ENCODE measurements around the gene BIRC2. TPM values are rescaled to one million over a fixed set of nuclear protein-coding genes. Genes with fewer than 3 reads are reported as not detected.

BIRC2 gene
- total and polyA plus RNA-seq, 9 of the 15 experiments (the other 6 are each of a cell fraction or from before 2014, with no cell fraction given): 14.3 to 45.9 (median 20.7) TPM

GRCh38 chr11:102338479-102339010 lies 8.5 kb upstream of the BIRC2 start:
- in situ Hi-C loops (cut with MboI): no loop called here
- no TSS peak for BruUV-seq (replicated peaks)
- Histone ChIP-seq H3K9ac (ENCODE audit: insufficient read depth in 1 of 2, low read depth in 2 of 2, low read length in 2 of 2) (no peak overlapping the region), H3K36me3 (ENCODE audit: control insufficient read depth, insufficient read depth, low read length) (no peaks in the 10 kb centered on the region; the same call in 2 of the 3 replicates), H3K79me2 (ENCODE audit: control insufficient read depth, insufficient read depth, low read length) (no peaks in the 10 kb centered on the region), H3K9me1 (ENCODE audit: control insufficient read depth, insufficient read depth, low read length) (no peaks in the 10 kb centered on the region), H3K4me2 (ENCODE audit: insufficient read depth, low read length) (no peak overlapping the region), H3K27me3 (ENCODE audit: control insufficient read depth in 2 of 2, insufficient read depth in 2 of 2, low read length in 2 of 2) (no peaks in the 10 kb centered on the region; a peak in 1 of 5 replicates), H3K4me1 (replicated peaks in 1 of 2; ENCODE audit: control insufficient read depth in 2 of 2, insufficient read depth in 2 of 2, low read length in 2 of 2) (peaks cover 3 to 11% of the 10 kb centered on the region in 2 experiments; a peak in 4 of 5 replicates), H3K9me3 (replicated peaks; ENCODE audit: control insufficient read depth, insufficient read depth, low read depth, low read length) (no peaks in the 10 kb centered on the region), H3K4me3 (no peak overlapping the region), H4K20me1 (replicated peaks; ENCODE audit: control insufficient read depth, insufficient read depth, low read length) (no peaks in the 10 kb centered on the region), H2AFZ (ENCODE audit: low read depth, low read length) (no peak overlapping the region), H3K27ac (ENCODE audit: extremely low read depth, low read depth, low read length) (no peak overlapping the region)
- TF ChIP-seq STAT5A (IDR thresholded peaks at IDR 0.05; ENCODE audit: borderline replicate concordance, low read length): no peak
- no peak for TF ChIP-seq THRAP3 (IDR thresholded peaks at IDR 0.05; ENCODE audit: borderline replicate concordance)
- TF ChIP-seq E2F3 (CRISPR knock-in tag; IDR thresholded peaks at IDR 0.05): no peak
- TF ChIP-seq MCM2 (IDR thresholded peaks at IDR 0.05; ENCODE audit: low read depth): no peak
- no peak for TF ChIP-seq HDAC3 (IDR thresholded peaks at IDR 0.05; ENCODE audit: borderline replicate concordance, partially characterized antibody)
- TF ChIP-seq RFX5 (IDR thresholded peaks at IDR 0.05; ENCODE audit: low read depth, low read length): no peak
- no peak for TF ChIP-seq RBM34 (IDR thresholded peaks at IDR 0.05; ENCODE audit: borderline replicate concordance, insufficient read depth, low read length)
- no peak for TF ChIP-seq REST (IDR thresholded peaks at IDR 0.05; ENCODE audit: borderline replicate concordance)
- no peak for TF ChIP-seq REST (CRISPR knock-in tag; IDR thresholded peaks at IDR 0.05; ENCODE audit: low read depth)
- no peak for TF ChIP-seq LARP7 (IDR thresholded peaks at IDR 0.05)
- no peak for TF ChIP-seq TARDBP (IDR thresholded peaks at IDR 0.05)
- no peak for TF ChIP-seq JUN (IDR thresholded peaks at IDR 0.05; ENCODE audit: borderline replicate concordance, low read depth, low read length)
- no peak for TF ChIP-seq JUN (CRISPR knock-in tag; IDR thresholded peaks at IDR 0.05; ENCODE audit: borderline replicate concordance)
- TF ChIP-seq TEAD2 (tag; IDR thresholded peaks at IDR 0.05): no peak
- no peak for TF ChIP-seq ETS2 (tag; IDR thresholded peaks at IDR 0.05; ENCODE audit: borderline replicate concordance, poor library complexity, severe bottlenecking)
- TF ChIP-seq YY1 (IDR thresholded peaks at IDR 0.05; ENCODE audit: borderline replicate concordance in 1 of 3, control insufficient read depth in 1 of 3, extremely low read depth in 1 of 3, insufficient read depth in 3 of 3, insufficient read length in 1 of 3, insufficient replicate concordance in 2 of 3, low read depth in 1 of 3, low read length in 2 of 3): no peak
- intact Hi-C loops (cut with micrococcal nuclease): no loop called here
- DNase-seq (ENCODE audit: extremely low read depth in 1 of 4, low spot score in 3 of 4): no peak
- no peak for ATAC-seq
- FAIRE-seq: no peak
- CTCF ChIA-PET (ENCODE audit: low intra/inter-chr PET ratio): no interaction called here
- POLR2A ChIA-PET: no interaction called here

Data from K562 (cell line).